ENCODE results near the gene PER3.

The PER3 gene

GRCh38 chr1:7888248-7889081 is 104.4 kb downstream of the PER3 start:
- H3K4me3 ChIP-seq (ENCODE audit: low read depth, low read length) = no peak overlapping the region
- no peaks in the 10 kb centered on the region for H3K36me3 ChIP-seq (ENCODE audit: control insufficient read depth in 2 of 2, insufficient read depth in 1 of 2, low read length in 2 of 2)
- H3K4me1 ChIP-seq (ENCODE audit: control insufficient read depth, insufficient read depth, low read length) = no peaks in the 10 kb centered on the region
- no peaks in the 10 kb centered on the region for H3K9me3 ChIP-seq (ENCODE audit: control insufficient read depth, insufficient read depth, low read depth, low read length)
- no peak overlapping the region for H3K27ac ChIP-seq (ENCODE audit: extremely low read depth, low read depth, low read length)
- TF ChIP-seq ZBTB6 (tag by site-specific recombination; IDR thresholded peaks at IDR 0.05) (no peak), ZIC2 (tag by site-specific recombination; IDR thresholded peaks at IDR 0.05) (no peak), ZNF157 (tag by site-specific recombination; IDR thresholded peaks at IDR 0.05) (no peak), ZSCAN30 (tag by site-specific recombination; IDR thresholded peaks at IDR 0.05) (no peak), ZSCAN23 (tag by site-specific recombination; IDR thresholded peaks at IDR 0.05) (no peak), ZXDB (tag by site-specific recombination; IDR thresholded peaks at IDR 0.05) (no peak), ZNF701 (tag by site-specific recombination; IDR thresholded peaks at IDR 0.05) (no peak), ZNF514 (tag by site-specific recombination; IDR thresholded peaks at IDR 0.05) (no peak), ZNF792 (tag by site-specific recombination; IDR thresholded peaks at IDR 0.05) (no peak), ZBTB20 (tag by site-specific recombination; IDR thresholded peaks at IDR 0.05) (no peak)
- ChIA-PET POLR2A (no interaction called here), CTCF (interaction anchor here (0.6 kb wide), 1 partner anchor 461 kb away, joined by 3 read pairs; no protein-coding TSS in a partner anchor)

GRCh38 chr1:7890853-7891252 is 106.8 kb downstream of the PER3 start:
- TF ChIP-seq ZNF707 (tag by site-specific recombination; IDR thresholded peaks at IDR 0.05) (no peak), ZNF37A (tag by site-specific recombination; IDR thresholded peaks at IDR 0.05) (no peak), ZNF121 (tag by site-specific recombination; IDR thresholded peaks at IDR 0.05) (no peak), ZNF423 (tag by site-specific recombination; IDR thresholded peaks at IDR 0.05) (no peak), ZNF146 (tag by site-specific recombination; IDR thresholded peaks at IDR 0.05) (peak; percentile 92), SP2 (tag by site-specific recombination; IDR thresholded peaks at IDR 0.05) (no peak), ZNF514 (tag by site-specific recombination; IDR thresholded peaks at IDR 0.05) (no peak)
- TF ChIP-seq, protein P1, sequence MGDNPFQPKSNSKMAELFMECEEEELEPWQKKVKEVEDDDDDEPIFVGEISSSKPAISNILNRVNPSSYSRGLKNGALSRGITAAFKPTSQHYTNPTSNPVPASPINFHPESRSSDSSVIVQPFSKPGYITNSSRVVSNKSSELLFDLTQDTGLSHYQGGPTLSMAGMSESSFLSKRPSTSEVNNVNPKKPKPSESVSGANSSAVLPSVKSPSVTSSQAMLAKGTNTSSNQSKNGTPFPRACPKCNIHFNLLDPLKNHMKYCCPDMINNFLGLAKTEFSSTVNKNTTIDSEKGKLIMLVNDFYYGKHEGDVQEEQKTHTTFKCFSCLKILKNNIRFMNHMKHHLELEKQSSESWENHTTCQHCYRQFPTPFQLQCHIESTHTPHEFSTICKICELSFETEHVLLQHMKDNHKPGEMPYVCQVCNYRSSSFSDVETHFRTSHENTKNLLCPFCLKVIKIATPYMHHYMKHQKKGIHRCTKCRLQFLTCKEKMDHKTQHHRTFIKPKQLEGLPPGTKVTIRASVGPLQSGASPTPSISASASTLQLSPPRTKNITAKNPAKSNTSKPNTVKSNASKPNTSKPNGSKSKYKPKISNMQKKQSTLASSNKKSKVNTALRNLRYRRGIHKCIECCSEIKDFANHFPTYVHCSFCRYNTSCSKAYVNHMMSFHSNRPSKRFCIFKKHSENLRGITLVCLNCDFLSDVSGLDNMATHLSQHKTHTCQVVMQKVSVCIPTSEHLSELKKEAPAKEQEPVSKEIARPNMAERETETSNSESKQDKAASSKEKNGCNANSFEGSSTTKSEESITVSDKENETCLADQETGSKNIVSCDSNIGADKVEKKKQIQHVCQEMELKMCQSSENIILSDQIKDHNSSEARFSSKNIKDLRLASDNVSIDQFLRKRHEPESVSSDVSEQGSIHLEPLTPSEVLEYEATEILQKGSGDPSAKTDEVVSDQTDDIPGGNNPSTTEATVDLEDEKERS (tag by site-specific recombination; IDR thresholded peaks at IDR 0.05) = 0 out of 2 replicates have a peak, but pooled peaks have one; percentile 48
- TF ChIP-seq, protein P2, sequence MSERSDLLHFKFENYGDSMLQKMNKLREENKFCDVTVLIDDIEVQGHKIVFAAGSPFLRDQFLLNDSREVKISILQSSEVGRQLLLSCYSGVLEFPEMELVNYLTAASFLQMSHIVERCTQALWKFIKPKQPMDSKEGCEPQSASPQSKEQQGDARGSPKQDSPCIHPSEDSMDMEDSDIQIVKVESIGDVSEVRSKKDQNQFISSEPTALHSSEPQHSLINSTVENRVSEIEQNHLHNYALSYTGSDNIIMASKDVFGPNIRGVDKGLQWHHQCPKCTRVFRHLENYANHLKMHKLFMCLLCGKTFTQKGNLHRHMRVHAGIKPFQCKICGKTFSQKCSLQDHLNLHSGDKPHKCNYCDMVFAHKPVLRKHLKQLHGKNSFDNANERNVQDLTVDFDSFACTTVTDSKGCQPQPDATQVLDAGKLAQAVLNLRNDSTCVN (tag by site-specific recombination; optimal IDR thresholded peaks at IDR 0.05) = no peak
- TF ChIP-seq, protein P3, sequence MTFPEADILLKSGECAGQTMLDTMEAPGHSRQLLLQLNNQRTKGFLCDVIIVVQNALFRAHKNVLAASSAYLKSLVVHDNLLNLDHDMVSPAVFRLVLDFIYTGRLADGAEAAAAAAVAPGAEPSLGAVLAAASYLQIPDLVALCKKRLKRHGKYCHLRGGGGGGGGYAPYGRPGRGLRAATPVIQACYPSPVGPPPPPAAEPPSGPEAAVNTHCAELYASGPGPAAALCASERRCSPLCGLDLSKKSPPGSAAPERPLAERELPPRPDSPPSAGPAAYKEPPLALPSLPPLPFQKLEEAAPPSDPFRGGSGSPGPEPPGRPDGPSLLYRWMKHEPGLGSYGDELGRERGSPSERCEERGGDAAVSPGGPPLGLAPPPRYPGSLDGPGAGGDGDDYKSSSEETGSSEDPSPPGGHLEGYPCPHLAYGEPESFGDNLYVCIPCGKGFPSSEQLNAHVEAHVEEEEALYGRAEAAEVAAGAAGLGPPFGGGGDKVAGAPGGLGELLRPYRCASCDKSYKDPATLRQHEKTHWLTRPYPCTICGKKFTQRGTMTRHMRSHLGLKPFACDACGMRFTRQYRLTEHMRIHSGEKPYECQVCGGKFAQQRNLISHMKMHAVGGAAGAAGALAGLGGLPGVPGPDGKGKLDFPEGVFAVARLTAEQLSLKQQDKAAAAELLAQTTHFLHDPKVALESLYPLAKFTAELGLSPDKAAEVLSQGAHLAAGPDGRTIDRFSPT (tag by site-specific recombination; IDR thresholded peaks at IDR 0.05) = no peak
- Histone ChIP-seq H3K9me3 (ENCODE audit: control insufficient read depth, insufficient read depth, low read depth, low read length) (no peaks in the 10 kb centered on the region), H3K36me3 (ENCODE audit: control insufficient read depth in 2 of 2, insufficient read depth in 1 of 2, low read length in 2 of 2) (no peaks in the 10 kb centered on the region), H3K4me3 (ENCODE audit: low read depth, low read length) (no peak overlapping the region), H3K27ac (ENCODE audit: extremely low read depth, low read depth, low read length) (no peak overlapping the region), H3K4me1 (ENCODE audit: control insufficient read depth, insufficient read depth, low read length) (no peaks in the 10 kb centered on the region)
- ChIA-PET CTCF (no interaction called here), POLR2A (no interaction called here)

Data from HEK293 (cell line).